ENCODE measurements around the gene IGHMBP2.

IGHMBP2 gene

DNA sequence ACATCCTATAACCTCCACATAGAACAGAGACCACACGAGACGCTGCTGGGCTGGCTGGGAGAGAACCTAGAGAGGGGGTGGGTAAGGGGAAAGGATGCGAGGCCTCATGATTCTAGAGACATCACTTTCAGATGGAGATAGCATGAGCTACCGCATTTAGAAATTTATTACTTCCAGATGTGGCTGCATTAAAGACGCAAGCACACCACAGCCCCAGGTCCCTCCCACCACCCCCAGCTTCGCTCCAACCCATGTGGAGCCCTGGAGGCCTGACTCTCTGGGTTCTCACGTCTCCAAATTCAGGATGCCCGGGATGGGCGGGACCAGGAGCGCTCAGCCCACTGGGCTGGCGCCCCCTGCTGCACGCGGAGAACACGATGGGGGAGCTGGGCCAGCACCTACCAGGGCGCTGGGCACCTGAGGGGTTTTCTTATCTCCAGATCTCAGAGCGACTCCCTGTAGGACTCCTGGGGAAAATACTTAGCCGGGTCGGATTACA lies 13.7 kb upstream of the IGHMBP2 start:
- DNase-seq (ENCODE audit: low read depth in 2 of 3, low spot score in 2 of 3), result no peak

DNA sequence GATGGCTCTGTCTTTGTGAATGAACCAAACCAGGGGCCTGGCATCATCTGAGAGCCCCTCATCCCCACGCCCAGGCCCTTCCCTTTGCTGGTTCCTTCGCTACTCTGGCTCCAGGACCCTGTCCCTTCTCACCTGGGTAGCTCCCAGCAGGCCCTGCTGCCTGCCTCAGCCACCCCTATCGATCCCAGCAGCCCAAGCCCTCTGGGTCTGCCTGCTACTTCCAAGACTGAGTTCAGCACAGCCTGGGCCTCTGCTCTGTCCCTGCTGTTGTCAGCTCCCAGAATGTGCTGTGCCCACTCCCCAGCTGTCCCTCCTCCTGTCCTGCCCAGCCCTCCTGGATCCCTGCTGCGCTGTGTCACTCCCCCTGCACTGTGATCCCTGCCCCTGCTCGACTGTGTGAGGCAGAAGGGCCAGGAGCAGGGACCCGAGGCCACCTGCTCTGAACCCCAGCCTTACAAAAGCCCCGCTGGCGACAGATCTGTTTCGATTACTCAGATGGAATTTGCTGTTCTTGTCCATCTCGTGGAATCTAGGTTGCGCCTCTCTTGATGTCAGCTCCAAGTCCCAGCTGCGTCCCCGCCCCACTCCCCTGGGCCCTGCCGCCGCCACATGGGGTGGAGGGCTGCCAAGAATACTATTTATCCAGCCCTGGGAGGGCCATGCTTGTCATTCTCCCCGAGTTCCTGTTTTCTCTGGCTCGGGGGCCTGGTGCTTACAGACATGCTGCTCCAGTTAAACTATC lies 13.0 kb upstream of the IGHMBP2 start:
- no peak for DNase-seq (ENCODE audit: low read depth in 2 of 3, low spot score in 2 of 3)

DNA sequence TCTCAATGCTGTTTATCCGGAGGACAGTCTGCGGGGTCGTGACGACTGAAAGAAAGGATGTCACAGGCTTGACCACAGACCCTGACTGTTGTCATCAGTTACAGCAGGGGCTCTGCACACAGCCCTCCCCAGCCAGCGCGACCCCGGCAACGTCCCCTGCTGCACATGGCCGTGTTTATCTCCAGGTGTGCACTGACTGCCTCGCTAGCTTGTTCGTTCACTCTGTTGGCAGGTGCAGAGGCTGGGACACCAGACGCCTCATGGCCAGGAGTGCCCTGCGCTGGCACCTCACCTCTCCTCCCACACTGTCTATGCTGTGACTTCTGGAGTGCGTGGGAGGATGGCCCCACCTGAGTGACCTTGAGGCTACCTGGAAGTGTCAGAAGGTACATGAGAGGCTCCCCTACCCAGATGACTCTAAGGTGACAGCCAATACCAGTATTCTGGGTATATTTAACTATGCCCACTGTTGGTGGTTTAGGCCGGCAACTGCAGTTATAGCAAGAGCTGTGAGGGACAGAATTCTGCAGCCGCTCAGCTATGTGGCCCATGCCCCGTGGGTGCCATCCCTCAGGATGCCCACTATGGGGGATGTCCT lies 12.2 kb upstream of the IGHMBP2 start:
- DNase-seq (ENCODE audit: low read depth in 2 of 3, low spot score in 2 of 3), result no peak

DNA sequence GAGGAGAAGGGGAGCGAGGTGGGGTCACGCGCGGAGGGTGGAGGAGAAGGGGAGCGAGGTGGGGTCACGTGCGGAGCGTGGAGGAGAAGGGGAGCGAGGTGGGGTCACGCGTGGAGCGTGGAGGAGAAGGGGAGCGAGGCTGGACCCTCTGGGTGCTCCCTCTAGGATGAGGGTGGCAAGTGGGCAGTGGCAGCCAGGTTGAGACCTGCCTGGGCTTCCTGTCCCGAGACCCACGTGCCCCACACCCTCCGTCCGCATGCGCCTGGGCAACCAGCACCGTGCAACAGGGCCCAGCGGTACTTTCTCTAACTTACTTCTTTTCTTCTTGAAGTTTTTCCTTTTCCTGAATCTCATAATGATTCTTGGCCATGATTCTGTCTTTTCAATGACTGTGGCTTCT lies 11.1 kb upstream of the IGHMBP2 start:
- DNase-seq (ENCODE audit: low read depth in 2 of 3, low spot score in 2 of 3), result no peak

DNA sequence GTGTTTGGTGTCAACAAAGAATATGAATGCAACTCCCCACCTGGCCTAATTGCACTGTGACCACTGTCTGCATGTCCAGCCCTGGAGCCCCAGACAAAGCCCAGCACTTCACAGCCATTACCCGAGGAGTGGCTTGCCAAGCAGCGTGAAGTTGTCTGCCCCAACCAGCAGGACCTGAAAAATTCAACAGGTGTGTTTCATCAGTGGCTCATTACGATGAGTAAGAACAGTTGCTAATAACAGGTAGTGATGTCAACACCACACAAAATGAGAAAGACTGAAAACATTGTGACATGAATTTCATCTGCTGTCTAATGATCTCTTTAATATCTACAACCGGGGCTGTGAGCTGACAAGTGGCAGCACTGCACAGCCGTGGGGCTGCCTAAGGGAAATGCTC lies 10.4 kb upstream of the IGHMBP2 start:
- DNase-seq (ENCODE audit: low read depth in 2 of 3, low spot score in 2 of 3), result no peak

DNA sequence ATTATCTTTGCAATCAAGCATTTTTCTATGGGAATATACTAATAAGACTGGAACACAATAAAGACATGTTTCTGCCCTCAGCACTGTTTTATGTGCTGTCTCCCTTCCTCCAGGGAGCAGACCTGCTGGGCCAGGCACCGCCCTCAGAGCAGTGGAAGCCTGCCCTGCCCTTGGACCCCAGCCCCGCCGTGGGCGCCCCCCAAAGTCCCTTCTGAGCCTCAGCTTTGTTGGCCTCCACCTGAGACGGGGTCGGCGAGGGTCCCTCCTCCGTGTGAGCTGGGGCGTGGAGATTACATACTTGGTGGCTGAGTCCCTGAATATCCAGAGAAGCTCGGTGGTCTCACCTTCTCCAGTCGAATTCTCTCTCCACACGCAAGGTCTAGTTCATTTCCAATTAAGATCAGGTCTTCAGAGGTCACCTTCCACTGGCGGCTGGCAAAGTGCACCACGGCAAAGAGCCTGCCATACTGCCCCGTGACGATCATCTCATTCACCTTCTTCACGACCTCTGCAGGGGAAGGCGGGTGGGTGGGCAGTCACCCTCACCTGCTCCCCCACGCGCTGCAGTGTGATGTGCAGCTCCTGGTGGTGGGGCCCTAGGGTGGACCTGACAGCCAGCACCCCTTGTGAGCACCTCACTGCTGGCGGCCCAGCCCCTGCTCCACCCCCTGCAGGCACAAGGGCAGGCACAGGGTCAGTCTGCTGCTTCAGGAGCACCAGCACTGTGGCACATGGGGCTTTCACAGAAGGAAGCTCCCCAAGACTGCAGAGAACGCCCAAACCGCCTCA lies 7.3 kb upstream of the IGHMBP2 start:
- no peak for DNase-seq (ENCODE audit: low read depth in 2 of 3, low spot score in 2 of 3)

DNA sequence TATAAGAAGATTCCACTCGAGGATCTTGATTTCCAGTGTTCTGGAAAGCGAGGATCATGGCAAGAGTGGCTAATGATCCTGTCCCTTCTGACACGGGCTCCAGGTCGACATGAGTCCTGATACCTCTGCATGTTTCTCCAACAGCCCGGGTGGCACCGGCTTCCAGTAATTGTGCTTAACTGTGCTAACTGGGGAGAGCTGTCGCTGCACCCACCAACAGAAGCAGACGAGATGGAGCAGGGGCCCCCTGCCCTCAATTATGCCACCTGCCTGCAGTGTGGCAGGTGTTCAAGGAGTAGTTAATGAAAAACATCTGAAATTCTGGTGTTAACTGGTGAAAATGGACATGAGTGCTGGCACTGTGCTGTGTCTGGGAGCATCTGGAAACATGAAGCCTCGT lies 6.2 kb upstream of the IGHMBP2 start:
- DNase-seq (ENCODE audit: low read depth in 2 of 3, low spot score in 2 of 3), result no peak

DNA sequence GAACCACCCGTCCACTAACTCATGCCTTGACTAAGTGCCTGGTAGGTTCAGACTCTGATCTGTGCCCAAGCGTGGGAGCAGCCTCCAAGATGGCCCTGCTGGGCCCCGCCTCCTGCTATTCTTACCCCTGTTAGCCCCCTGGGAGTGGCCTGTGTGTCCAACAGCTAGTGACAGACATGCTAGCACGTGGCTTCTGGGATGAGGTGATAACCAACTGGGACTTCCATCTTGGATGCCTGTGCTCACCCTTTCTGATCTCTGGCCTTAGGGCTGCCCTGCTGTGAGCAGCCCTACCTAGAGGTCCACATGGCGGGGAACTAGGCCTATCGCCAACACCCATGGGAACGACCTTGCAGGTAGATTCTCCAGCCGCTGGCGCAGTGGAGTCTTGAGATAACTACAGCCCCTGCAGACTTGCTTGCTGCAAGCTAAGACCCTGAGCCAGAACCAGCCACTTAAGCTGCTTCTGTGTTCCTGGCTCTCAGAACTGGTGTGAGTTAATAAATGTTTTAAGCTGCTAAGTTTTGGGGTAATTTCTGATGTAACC lies 2.8 kb upstream of the IGHMBP2 start:
- DNase-seq (ENCODE audit: low read depth in 2 of 3, low spot score in 2 of 3), result no peak

DNA sequence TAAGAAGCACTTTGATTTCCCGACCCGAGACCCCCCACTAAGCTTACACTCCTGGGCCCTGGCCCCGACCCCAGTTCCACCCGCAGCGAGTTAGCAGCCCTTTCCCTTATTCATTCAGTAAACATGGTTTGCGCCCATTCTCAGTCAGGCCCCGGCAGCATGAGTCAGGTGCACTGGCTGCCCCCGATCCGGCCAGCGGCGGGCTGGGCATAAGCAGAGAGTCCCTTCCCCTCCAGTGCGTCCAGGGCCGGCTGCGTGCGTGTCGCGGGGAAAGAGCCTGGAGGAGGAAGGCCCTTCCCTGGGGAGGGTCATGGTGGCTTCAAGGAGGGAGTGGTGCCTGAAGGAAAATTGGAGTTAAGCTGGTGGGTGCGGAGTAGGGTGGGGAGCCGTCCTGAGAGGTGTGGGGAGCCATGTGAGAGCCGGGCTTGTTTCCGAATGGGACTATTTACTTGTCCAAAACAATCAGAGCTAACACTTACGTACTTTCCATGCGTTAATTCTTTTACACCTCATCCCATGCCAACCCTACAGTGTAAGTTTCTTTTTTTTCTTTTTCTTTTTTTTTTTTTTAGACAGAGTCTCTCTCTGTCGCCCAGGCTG lies 657 bp downstream of the IGHMBP2 start:
- DNase-seq (ENCODE audit: low read depth in 2 of 3, low spot score in 2 of 3), result peak in 1 of 3 experiments; percentile 4

DNA sequence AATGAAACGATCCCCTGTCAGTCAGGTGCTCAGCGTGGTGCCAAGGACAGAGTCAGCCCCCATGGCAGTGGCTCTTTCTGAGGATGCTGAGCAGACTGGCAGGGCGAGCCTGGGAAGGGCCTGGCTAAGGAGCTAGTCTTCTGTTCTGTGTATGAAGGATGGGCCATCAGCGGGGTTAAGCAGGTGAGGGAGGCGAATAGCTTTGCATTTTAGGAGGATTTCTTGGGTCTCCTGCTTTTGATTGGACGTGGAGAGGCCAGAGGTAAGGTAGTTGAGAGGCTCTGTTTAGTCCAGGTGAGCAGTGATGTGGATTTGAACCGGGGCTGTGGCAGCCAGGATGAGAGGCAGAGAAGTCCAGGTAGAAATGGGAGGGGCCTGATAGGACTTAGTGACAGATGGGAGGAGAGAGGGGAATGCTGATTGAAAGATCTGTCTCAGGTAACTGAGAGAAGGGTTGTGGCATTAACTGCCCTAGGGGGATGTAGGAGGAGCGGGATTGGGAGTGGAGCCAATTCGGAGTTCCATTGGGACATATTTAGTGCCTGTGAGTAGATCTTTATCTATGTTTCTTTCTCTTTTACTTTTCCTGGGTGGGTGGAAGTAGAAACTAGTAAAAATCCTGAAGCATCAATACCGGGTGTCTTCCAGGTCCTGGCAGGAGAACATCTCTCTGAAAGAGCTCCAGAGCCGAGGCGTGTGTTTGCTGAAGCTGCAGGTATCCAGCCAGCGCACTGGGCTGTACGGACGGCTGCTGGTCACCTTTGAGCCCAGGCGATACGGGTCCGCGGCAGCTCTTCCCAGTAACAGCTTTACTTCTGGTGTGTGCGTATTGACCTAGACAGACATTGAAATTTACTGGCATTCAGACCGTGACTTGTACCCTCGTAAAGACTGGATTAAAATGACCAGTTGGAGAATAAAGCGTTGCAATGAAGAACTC lies 2.0 kb downstream of the IGHMBP2 start:
- DNase-seq (ENCODE audit: low read depth in 2 of 3, low spot score in 2 of 3), result no peak

DNA sequence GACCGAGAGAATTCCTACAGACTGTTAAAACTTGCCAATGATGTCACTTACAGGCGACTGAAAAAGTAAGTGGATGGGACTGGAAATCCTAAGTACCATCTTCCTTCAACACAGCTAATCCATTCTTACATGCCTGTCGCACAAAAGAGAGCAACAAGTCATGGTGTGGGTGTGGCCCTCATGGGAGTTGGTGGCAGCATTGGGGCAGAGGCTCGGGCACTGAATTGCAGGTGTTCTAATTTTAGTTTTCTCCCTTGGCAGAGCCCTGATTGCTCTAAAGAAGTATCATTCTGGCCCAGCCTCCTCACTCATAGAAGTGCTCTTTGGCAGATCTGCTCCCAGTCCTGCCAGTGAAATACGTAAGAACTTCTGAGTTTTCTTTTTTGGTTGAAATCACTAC lies 4.6 kb downstream of the IGHMBP2 start:
- no peak for DNase-seq (ENCODE audit: low read depth in 2 of 3, low spot score in 2 of 3)

DNA sequence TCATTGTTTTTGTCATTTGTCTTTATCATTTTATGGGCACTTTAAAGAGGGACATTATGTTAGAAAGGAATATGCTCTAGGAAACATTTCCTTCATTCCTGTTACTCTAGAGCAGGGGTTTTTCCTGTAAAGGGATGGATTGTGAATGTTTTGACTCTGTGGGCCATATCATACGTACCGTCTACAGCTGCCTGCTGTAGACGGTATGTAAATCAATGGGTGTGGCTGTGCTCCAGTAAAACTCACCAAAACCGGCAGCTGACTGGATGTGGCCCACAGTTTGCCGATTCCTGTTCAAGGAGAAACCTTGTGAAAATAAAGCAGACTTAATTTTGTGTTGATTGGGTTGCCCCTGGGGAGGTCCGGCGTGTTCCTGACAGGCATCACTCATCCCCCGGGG lies 7.3 kb downstream of the IGHMBP2 start:
- DNase-seq (ENCODE audit: low read depth in 2 of 3, low spot score in 2 of 3), result no peak

DNA sequence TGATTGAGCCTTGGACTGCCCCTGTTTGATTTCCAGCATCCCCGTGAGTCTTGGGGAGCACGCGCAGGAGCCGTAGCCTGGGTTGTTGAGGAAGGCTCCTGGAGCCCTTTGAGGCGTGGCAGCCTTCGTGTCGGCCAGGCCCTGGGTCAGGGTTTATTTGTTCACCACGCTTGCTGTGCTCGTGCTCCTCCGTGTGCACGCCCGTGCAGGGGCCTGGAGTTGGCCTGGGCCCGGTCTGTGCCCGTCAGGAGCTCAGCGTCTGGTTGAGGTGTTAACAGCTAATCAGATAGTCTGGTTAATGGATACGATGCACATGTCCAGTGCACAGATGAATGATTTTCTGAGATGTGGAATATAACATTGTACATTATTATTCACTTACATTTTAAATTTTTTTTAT lies 8.0 kb downstream of the IGHMBP2 start:
- no peak for DNase-seq (ENCODE audit: low read depth in 2 of 3, low spot score in 2 of 3)

DNA sequence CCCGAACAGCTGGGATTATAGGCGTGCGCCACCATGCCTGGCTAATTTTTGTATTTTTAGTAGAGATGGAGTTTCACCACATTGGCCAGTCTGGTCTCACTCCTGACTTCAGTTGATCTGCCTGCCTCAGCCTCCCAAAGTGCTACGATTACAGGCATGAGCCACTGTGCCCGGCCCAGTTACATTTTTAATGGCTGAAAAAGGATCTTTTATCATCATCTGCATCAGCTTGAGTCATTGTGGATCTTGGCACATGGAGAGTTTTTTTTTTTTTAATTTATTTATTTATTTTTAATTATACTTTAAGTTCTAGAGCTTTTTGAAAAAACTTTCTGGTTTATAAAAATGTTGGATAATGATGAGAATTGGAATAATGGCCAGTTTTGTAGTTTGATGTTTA lies 8.6 kb downstream of the IGHMBP2 start:
- DNase-seq (ENCODE audit: low read depth in 2 of 3, low spot score in 2 of 3), result no peak

DNA sequence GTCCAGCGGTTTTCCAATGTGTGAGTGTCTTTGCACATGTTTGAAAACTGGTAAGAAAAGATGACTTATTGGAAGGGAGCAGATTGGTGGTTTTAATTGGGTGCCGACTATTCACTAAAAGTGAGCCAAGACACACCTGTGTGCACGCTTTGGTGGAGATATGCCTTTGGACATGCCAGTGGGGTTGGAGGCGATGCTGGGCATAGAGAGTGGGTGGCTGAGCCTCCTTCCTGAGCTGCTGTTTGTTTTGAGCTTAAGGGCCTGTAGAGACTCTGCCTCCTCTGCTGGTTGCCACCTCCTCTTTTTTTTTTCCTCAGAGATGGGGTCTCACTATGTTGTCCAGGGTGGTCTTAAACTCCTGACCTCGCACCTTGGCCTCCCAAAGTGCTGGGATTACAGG lies 9.5 kb downstream of the IGHMBP2 start:
- no peak for DNase-seq (ENCODE audit: low read depth in 2 of 3, low spot score in 2 of 3)

DNA sequence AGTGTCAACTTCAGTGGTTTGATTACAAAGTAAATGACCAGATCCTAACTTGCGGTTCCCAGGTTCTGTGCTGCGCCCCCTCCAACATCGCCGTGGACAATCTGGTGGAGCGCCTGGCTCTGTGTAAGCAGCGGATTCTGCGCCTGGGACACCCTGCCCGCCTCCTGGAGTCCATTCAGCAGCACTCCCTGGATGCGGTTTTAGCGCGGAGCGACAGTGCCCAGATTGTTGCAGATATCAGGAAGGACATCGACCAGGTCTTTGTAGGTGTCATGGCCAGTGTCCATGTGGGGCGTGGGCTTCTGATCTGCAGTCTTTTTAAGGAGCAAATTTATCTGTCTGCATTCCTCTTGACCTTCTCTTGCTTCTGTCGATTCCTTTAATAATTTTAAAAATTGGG lies 11.1 kb downstream of the IGHMBP2 start:
- DNase-seq (ENCODE audit: low read depth in 2 of 3, low spot score in 2 of 3), result no peak

DNA sequence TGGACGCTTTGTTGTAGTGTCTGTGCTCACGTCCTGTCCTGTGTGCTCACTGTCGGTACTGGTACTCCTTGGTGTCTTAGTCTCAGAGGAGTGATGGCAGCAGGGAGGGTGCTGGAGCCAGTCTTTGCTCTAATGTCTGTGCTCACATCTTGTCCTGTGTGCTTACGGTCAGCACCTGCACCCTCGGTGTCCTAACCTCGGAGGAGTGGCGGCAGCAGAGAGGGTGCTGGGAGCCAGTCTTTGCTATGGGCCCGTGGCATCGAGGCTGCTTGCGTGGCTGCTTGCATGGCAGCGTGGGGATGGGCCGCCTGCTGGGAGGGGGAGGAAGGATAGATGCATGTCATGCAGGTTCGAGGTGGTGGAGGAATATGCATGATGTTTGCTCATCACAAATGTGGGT lies 12.7 kb downstream of the IGHMBP2 start:
- DNase-seq (ENCODE audit: low read depth in 2 of 3, low spot score in 2 of 3), result no peak

DNA sequence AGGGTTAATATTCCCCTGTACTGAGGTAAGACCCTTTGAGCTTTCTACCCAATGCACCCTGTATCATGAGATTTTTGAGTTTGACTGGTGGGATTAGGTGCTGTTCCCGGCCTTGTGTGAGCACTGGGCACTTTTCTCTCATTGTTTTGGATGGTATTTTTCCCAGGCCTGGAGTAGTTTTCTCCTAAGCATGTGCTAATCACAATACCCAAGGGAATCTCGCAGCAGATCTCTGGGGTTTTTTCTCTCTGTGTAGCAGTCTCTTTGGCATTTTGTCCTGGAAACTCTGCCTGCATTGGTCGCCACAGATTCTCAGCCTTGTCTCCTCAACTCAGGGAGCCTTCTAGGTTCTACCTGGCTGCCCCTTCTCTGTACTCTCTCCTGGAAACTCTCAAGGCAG lies 19.9 kb downstream of the IGHMBP2 start:
- DNase-seq (ENCODE audit: low read depth in 2 of 3, low spot score in 2 of 3), result no peak

DNA sequence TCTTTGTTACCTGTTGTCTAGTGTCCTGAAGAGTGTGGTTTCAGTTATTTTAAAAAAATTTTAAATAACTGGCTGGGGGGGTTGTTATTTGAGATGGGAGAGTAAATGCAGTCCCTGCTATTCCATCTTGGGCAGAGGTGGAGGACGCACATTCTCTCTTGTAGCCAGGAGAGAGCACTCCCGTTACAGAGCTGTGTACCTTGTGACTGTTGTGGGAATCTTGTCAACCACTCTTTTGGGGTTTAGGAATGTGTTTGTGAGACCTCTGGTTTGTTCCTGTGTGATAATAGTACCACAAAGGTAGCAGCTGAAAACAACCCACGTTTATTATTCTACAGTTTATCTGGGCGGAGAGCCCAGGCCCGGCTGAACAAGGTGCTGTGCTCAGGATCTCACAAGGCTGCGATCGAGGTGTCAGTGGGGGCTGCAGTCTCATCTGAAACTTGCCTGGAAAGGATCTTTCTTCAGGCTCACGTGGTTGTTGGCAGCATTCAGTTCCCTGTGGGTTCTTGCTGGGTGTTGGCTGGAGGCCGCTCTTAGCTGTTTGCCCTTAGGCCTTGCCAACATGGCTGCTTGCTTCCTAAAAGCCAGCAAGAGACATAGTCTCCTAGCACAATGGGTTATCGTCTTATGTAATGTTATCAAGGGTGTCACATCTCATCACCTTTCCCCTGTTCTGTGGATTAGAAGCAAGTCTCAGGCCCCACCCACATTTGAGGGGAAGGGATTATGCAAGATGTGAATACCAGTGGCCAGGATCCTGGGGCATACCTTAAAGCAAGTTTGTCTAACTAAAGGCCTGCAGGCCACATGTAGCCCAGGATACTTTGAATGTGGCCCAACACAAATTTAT lies 20.6 kb downstream of the IGHMBP2 start:
- DNase-seq (ENCODE audit: low read depth in 2 of 3, low spot score in 2 of 3), result no peak
